Activated naive CD8-positive, alpha-beta T cell treated with anti-CD3 and anti-CD28 coated beads, Interleukin-2, amount 50 U/mL, for 16 hours (primary cell): ENCODE measurements around the gene PHACTR3.
"Not testable (repeated sequence)": the region's sequence is repeated elsewhere in the genome, so short reads cannot be mapped to it uniquely, and the experiment has no call there.

Experiments
- DNase-seq: peaks from one replicate; pipeline ENCODE4 v3.0.0-alpha.2; 2020; ENCODE audit warnings: low read depth, low spot score

Gene PHACTR3

DNA sequence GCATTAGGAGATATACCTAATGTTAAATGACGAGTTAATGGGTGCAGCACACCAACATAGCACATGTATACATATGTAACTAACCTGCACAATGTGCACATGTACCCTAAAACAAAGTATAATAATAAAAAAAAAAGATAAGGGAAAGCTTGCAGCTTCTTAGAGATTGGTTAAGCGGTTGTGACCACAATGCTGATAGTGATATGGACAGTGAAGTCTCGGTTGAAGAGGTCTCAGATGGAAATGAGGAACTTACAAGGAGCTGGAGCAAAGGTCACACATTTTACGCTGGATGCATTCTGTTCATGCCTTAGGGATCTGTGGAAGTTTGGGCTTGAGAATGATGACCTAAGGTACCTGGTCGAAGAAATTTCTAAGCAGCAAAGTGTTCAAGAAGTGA is 252.6 kb downstream of the PHACTR3 start:
- DNase-seq, result not testable (repeated sequence)

DNA sequence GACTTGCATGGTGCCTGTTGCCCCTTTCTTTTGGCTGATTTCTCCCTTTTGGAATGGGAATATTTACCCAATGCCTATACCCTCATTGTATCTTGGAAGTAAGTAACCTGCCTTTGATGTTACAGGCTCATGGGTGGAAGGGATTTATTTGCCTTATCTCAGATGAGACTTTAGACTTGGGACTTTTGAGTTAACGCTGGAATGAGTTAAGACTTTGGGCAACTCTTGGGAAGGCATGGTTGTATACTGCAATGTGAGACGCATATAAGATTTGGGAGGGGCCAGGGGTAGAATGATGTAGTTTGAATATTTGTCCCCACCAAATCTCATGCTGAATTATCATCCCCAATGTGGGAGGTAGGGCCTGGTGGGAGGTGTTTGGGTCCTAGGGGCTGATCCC is 253.6 kb downstream of the PHACTR3 start:
- DNase-seq, result no peak

- DNase-seq, result no peak
Observed at GRCh38 chr20:59858425-59858824, 254.1 kb downstream of the PHACTR3 start.

- DNase-seq, result no peak
Observed at GRCh38 chr20:59861401-59861800, 257.1 kb downstream of the PHACTR3 start.

DNA sequence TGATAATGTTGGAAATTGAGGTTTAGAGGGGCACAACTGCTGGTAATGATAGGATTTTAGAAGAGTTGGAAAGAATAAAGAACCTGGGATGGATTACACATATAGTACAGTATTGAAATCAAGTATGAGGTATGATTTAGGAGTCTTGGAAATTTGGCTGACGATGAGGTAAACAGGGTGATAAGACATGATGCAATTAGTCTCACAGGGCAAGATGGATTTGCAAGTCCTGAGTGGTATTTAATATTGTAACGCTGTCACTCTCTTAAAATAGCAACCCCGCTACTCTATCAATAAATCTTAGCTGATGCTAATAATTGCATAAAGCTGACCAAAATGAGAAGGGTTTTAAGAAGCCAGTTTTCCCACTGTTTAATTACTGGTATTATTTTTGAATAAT is 258.7 kb downstream of the PHACTR3 start:
- DNase-seq, result no peak

DNA sequence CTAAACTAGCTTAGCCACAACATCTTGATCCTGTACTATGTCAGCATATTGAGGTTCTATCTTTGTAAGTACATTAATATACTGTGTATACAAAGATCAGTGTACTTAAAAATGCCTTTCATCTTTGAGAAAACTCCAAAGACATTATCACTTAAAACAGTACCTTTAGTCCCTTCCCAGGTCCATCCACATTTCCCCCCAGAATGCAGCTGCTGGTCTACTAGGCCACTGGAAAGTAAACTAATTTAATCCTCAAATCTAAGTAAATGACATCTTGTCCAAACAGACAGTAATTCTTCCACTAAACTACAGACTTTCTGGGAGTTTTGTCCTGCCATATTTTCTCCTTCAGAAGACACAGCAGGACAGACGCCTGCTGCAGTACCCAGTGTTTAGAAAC is 260.4 kb downstream of the PHACTR3 start:
- DNase-seq, result no peak

DNA sequence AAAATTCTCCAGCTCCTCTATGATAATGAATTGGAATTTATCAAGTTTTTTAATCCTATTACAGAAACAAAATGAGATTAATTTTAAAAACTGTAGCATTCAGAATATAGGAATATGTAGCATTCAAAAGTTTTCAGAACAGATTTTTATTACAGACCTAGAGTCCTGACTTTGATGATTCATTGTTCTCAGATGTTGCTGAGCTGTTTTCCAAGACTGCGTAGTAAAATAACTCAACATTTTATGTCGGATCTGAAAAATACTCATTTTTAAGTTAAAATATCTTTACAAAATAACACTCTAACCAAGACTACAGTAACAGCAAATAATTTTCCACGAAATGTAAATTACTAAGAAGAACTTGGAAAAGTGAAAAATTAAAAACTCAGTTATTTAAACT is 262.0 kb downstream of the PHACTR3 start:
- DNase-seq, result no peak

GRCh38 chr20:59871096-59871495 is 266.8 kb downstream of the PHACTR3 start:
- DNase-seq, result no peak

DNA sequence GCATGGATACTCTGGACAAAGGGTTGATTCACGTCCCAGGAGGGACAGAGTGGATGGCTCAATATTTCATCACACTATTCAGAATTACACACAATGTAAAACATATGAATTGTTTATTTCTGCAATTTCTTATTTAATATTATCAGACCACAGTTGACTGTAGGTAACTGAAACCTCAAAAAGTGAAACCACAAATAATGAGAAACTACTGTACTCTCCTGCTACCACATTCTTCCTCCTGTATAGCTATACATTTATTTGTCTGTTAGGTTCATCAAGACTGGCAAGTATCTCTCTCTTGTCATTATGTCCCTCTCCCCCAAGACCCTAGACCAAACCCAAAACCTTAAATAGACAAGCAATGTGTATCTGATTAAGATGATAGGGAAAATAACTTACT is 269.1 kb downstream of the PHACTR3 start:
- no peak for DNase-seq

DNA sequence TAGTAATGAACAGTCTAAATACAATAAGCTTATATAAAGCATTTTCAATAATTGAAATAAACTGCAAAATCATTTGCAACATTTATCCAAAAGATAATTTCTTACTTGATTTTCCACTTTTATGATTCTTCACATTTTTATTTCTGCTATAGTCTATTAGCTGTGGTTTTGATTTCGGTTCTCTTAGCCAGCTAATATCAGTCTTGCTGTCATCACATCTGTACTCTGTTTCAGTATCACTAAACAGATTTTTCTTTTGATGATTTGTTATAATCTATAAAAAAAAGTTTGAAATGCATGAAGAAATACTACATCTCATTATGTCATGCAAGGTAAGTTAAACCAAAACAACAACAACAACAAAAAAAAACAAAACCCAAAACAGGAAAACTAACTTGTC is 275.9 kb downstream of the PHACTR3 start:
- no peak for DNase-seq

DNA sequence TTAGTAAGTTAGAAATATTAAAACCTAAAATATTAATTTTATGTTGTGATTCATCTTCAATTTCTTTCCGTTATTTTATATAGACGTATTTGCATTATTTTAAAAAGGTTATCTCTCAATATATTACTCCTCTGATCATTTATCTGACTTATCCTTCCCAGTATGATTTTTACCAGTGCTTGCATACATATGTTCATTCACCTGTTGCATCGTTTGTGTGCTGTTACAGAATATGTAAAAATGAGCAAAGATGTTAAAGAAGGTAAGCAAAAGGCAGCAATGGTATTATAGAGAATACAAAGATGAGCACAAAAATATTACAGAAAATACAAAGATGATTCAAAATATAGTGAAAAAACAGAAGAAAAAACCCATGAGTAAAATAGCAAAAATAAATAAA is 280.2 kb downstream of the PHACTR3 start:
- DNase-seq, result no peak

DNA sequence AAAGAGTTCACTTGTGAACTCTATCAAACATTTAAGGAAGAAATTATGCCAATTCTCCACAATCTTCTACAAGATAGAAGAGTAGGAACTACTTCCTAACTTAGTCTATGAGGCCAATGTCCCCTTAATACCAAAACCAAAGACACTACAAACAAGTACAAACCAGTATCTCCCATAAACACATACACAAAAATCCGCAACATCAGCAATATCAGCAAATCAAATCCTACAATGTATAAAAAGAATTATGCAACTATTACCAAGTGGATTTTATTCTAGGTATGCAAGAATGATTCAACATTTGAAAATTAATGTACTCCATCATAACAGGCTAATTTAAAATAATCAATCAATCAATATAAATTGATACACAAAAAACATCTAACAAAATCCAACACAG is 283.7 kb downstream of the PHACTR3 start:
- no peak for DNase-seq

DNA sequence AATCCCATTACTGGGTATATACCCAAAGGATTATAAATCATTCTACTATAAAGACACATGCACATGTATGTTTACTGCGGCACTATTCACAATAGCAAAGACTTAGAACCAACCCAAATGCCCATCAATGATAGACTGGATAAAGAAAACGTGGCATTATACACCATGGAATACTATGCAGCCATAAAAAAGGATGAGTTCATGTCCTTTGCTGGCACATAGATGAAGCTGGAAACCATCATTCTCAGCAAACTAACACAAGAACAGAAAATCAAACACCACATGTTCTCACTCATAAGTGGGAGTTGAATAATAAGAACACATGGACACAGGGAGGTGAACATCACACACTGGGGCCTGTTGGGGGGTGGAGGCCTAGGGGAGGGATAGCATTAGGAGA is 285.7 kb downstream of the PHACTR3 start:
- not testable (repeated sequence) for DNase-seq

GRCh38 chr20:59891581-59891980 is 287.2 kb downstream of the PHACTR3 start:
- DNase-seq, result no peak

DNA sequence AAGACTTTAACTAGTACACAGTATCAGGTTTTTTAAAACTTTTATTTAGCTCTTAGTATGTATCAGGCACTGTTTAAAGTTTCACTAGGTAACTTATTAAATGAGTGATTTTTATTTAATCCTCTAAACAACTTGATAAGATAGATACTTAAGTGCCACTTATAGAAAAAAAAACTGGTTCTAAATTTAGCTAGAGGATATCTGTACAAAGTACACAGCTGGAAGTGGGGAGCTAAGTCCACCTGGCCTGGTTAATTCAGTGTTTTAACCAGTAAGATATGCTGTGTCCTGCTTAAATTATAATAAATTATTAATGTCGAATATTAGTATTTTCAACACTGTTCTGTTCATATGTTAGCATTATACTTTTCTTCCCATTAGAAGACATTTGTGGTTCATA is 291.6 kb downstream of the PHACTR3 start:
- DNase-seq, result no peak
